Fibroblast of the conjunctiva (primary cell): Measurements from ENCODE around the gene CMTR1.

ENCODE experiments used
- DNase-seq: peaks from one replicate; pipeline ENCODE4 v3.0.0-alpha.2; 2010; ENCODE audit warnings: low read depth

The CMTR1 gene

GRCh38 chr6:37479266-37479854 lies 46.3 kb downstream of the CMTR1 start:
- no peak for DNase-seq

GRCh38 chr6:37480118-37480736 lies 47.2 kb downstream of the CMTR1 start:
- DNase-seq, result no peak

- DNase-seq, result no peak
Observed at GRCh38 chr6:37480951-37481534, 48.0 kb downstream of the CMTR1 start.

GRCh38 chr6:37481711-37482605 lies 48.9 kb downstream of the CMTR1 start:
- no peak for DNase-seq

- DNase-seq, result no peak
Observed at GRCh38 chr6:37482606-37483251, 49.7 kb downstream of the CMTR1 start.

- no peak for DNase-seq
Observed at GRCh38 chr6:37483252-37483901, 50.4 kb downstream of the CMTR1 start.

- peak; percentile 16 for DNase-seq
Observed at GRCh38 chr6:37483917-37484785, 51.1 kb downstream of the CMTR1 start.

- DNase-seq, result no peak
Observed at GRCh38 chr6:37484786-37485170, 51.8 kb downstream of the CMTR1 start.

GRCh38 chr6:37485291-37485702 lies 52.3 kb downstream of the CMTR1 start:
- no peak for DNase-seq

- no peak for DNase-seq
Observed at GRCh38 chr6:37486121-37486839, 53.3 kb downstream of the CMTR1 start.

- DNase-seq, result no peak
Observed at GRCh38 chr6:37487591-37488380, 54.8 kb downstream of the CMTR1 start.

- no peak for DNase-seq
Observed at GRCh38 chr6:37488476-37488875, 55.5 kb downstream of the CMTR1 start.

GRCh38 chr6:37489697-37490336 lies 56.8 kb downstream of the CMTR1 start:
- no peak for DNase-seq

- DNase-seq, result no peak
Observed at GRCh38 chr6:37490536-37491170, 57.6 kb downstream of the CMTR1 start.

GRCh38 chr6:37491171-37491829 lies 58.3 kb downstream of the CMTR1 start:
- no peak for DNase-seq

- DNase-seq, result no peak
Observed at GRCh38 chr6:37491830-37492208, 58.8 kb downstream of the CMTR1 start.

GRCh38 chr6:37492236-37492972 lies 59.4 kb downstream of the CMTR1 start:
- DNase-seq, result no peak
